ENCODE data around the gene KCNC1.

The KCNC1 gene

GRCh38 chr11:17753153-17753552 lies 18.6 kb downstream of the KCNC1 start:
- Histone ChIP-seq H3K27me3 (ENCODE audit: control insufficient read depth in 2 of 2, insufficient read depth in 2 of 2, low read length in 2 of 2) (peaks cover 0 to 3% of the 10 kb centered on the region in 2 donors), H3K4me1 (ENCODE audit: control insufficient read depth in 2 of 2, insufficient read depth in 2 of 2, low read length in 2 of 2) (no peaks in the 10 kb centered on the region), H3K36me3 (ENCODE audit: control insufficient read depth in 2 of 2, insufficient read depth in 2 of 2, low read length in 2 of 2) (no peaks in the 10 kb centered on the region), H3K9ac (ENCODE audit: low read depth in 1 of 2, low read length in 2 of 2) (no peak overlapping the region), H3K9me3 (ENCODE audit: control insufficient read depth in 2 of 2, low read length in 2 of 2) (no peaks in the 10 kb centered on the region), H3K4me3 (ENCODE audit: low read length in 2 of 2) (no peak overlapping the region), H3K27ac (ENCODE audit: low read depth in 2 of 2, low read length in 2 of 2) (no peak overlapping the region)

- Histone ChIP-seq H3K4me3 (ENCODE audit: low read length in 2 of 2) (no peak overlapping the region), H3K27me3 (ENCODE audit: control insufficient read depth in 2 of 2, insufficient read depth in 2 of 2, low read length in 2 of 2) (peaks cover 0 to 3% of the 10 kb centered on the region in 2 donors), H3K36me3 (ENCODE audit: control insufficient read depth in 2 of 2, insufficient read depth in 2 of 2, low read length in 2 of 2) (no peaks in the 10 kb centered on the region), H3K4me1 (ENCODE audit: control insufficient read depth in 2 of 2, insufficient read depth in 2 of 2, low read length in 2 of 2) (no peaks in the 10 kb centered on the region), H3K9me3 (ENCODE audit: control insufficient read depth in 2 of 2, low read length in 2 of 2) (no peaks in the 10 kb centered on the region), H3K9ac (ENCODE audit: low read depth in 1 of 2, low read length in 2 of 2) (no peak overlapping the region), H3K27ac (ENCODE audit: low read depth in 2 of 2, low read length in 2 of 2) (no peak overlapping the region)
Measured at GRCh38 chr11:17753641-17754040, 19.1 kb downstream of the KCNC1 start.

- H3K27me3 ChIP-seq (ENCODE audit: control insufficient read depth in 2 of 2, insufficient read depth in 2 of 2, low read length in 2 of 2): peaks cover 0 to 3% of the 10 kb centered on the region in 2 donors
- H3K4me3 ChIP-seq (ENCODE audit: low read length in 2 of 2): no peak overlapping the region
- no peaks in the 10 kb centered on the region for H3K9me3 ChIP-seq (ENCODE audit: control insufficient read depth in 2 of 2, low read length in 2 of 2)
- no peak overlapping the region for H3K27ac ChIP-seq (ENCODE audit: low read depth in 2 of 2, low read length in 2 of 2)
- no peaks in the 10 kb centered on the region for H3K36me3 ChIP-seq (ENCODE audit: control insufficient read depth in 2 of 2, insufficient read depth in 2 of 2, low read length in 2 of 2)
- H3K9ac ChIP-seq (ENCODE audit: low read depth in 1 of 2, low read length in 2 of 2): no peak overlapping the region
- H3K4me1 ChIP-seq (ENCODE audit: control insufficient read depth in 2 of 2, insufficient read depth in 2 of 2, low read length in 2 of 2): no peaks in the 10 kb centered on the region
Measured at GRCh38 chr11:17755891-17756290, 21.3 kb downstream of the KCNC1 start.

- H3K27ac ChIP-seq (ENCODE audit: low read depth in 2 of 2, low read length in 2 of 2): no peak overlapping the region
- H3K9ac ChIP-seq (ENCODE audit: low read depth in 1 of 2, low read length in 2 of 2): no peak overlapping the region
- H3K9me3 ChIP-seq (ENCODE audit: control insufficient read depth in 2 of 2, low read length in 2 of 2): no peaks in the 10 kb centered on the region
- H3K4me1 ChIP-seq (ENCODE audit: control insufficient read depth in 2 of 2, insufficient read depth in 2 of 2, low read length in 2 of 2): no peaks in the 10 kb centered on the region
- no peaks in the 10 kb centered on the region for H3K36me3 ChIP-seq (ENCODE audit: control insufficient read depth in 2 of 2, insufficient read depth in 2 of 2, low read length in 2 of 2)
- H3K4me3 ChIP-seq (ENCODE audit: low read length in 2 of 2): no peak overlapping the region
- no peaks in the 10 kb centered on the region for H3K27me3 ChIP-seq (ENCODE audit: control insufficient read depth in 2 of 2, insufficient read depth in 2 of 2, low read length in 2 of 2)
Measured at GRCh38 chr11:17760102-17761029, 25.8 kb downstream of the KCNC1 start.

GRCh38 chr11:17762309-17762974 lies 27.9 kb downstream of the KCNC1 start:
- no peaks in the 10 kb centered on the region for H3K27me3 ChIP-seq (ENCODE audit: control insufficient read depth in 2 of 2, insufficient read depth in 2 of 2, low read length in 2 of 2)
- H3K36me3 ChIP-seq (ENCODE audit: control insufficient read depth in 2 of 2, insufficient read depth in 2 of 2, low read length in 2 of 2): no peaks in the 10 kb centered on the region
- no peak overlapping the region for H3K9ac ChIP-seq (ENCODE audit: low read depth in 1 of 2, low read length in 2 of 2)
- no peak overlapping the region for H3K4me3 ChIP-seq (ENCODE audit: low read length in 2 of 2)
- no peak overlapping the region for H3K27ac ChIP-seq (ENCODE audit: low read depth in 2 of 2, low read length in 2 of 2)
- no peaks in the 10 kb centered on the region for H3K9me3 ChIP-seq (ENCODE audit: control insufficient read depth in 2 of 2, low read length in 2 of 2)
- H3K4me1 ChIP-seq (ENCODE audit: control insufficient read depth in 2 of 2, insufficient read depth in 2 of 2, low read length in 2 of 2): no peaks in the 10 kb centered on the region

GRCh38 chr11:17763244-17763643 lies 28.7 kb downstream of the KCNC1 start:
- Histone ChIP-seq H3K27me3 (ENCODE audit: control insufficient read depth in 2 of 2, insufficient read depth in 2 of 2, low read length in 2 of 2) (no peaks in the 10 kb centered on the region), H3K4me3 (ENCODE audit: low read length in 2 of 2) (no peak overlapping the region), H3K9me3 (ENCODE audit: control insufficient read depth in 2 of 2, low read length in 2 of 2) (no peaks in the 10 kb centered on the region), H3K9ac (ENCODE audit: low read depth in 1 of 2, low read length in 2 of 2) (no peak overlapping the region), H3K27ac (ENCODE audit: low read depth in 2 of 2, low read length in 2 of 2) (no peak overlapping the region), H3K4me1 (ENCODE audit: control insufficient read depth in 2 of 2, insufficient read depth in 2 of 2, low read length in 2 of 2) (no peaks in the 10 kb centered on the region), H3K36me3 (ENCODE audit: control insufficient read depth in 2 of 2, insufficient read depth in 2 of 2, low read length in 2 of 2) (no peaks in the 10 kb centered on the region)

GRCh38 chr11:17763703-17764102 lies 29.1 kb downstream of the KCNC1 start:
- Histone ChIP-seq H3K4me3 (ENCODE audit: low read length in 2 of 2) (no peak overlapping the region), H3K27me3 (ENCODE audit: control insufficient read depth in 2 of 2, insufficient read depth in 2 of 2, low read length in 2 of 2) (no peaks in the 10 kb centered on the region), H3K9me3 (ENCODE audit: control insufficient read depth in 2 of 2, low read length in 2 of 2) (no peaks in the 10 kb centered on the region), H3K36me3 (ENCODE audit: control insufficient read depth in 2 of 2, insufficient read depth in 2 of 2, low read length in 2 of 2) (no peaks in the 10 kb centered on the region), H3K4me1 (ENCODE audit: control insufficient read depth in 2 of 2, insufficient read depth in 2 of 2, low read length in 2 of 2) (no peaks in the 10 kb centered on the region), H3K9ac (ENCODE audit: low read depth in 1 of 2, low read length in 2 of 2) (no peak overlapping the region), H3K27ac (ENCODE audit: low read depth in 2 of 2, low read length in 2 of 2) (no peak overlapping the region)

- H3K9ac ChIP-seq (ENCODE audit: low read depth in 1 of 2, low read length in 2 of 2): no peak overlapping the region
- no peak overlapping the region for H3K27ac ChIP-seq (ENCODE audit: low read depth in 2 of 2, low read length in 2 of 2)
- H3K36me3 ChIP-seq (ENCODE audit: control insufficient read depth in 2 of 2, insufficient read depth in 2 of 2, low read length in 2 of 2): no peaks in the 10 kb centered on the region
- H3K4me1 ChIP-seq (ENCODE audit: control insufficient read depth in 2 of 2, insufficient read depth in 2 of 2, low read length in 2 of 2): peaks cover 0 to under 1% of the 10 kb centered on the region in 2 donors
- no peaks in the 10 kb centered on the region for H3K27me3 ChIP-seq (ENCODE audit: control insufficient read depth in 2 of 2, insufficient read depth in 2 of 2, low read length in 2 of 2)
- no peak overlapping the region for H3K4me3 ChIP-seq (ENCODE audit: low read length in 2 of 2)
- H3K9me3 ChIP-seq (ENCODE audit: control insufficient read depth in 2 of 2, low read length in 2 of 2): no peaks in the 10 kb centered on the region
Measured at GRCh38 chr11:17764446-17765218, 30.1 kb downstream of the KCNC1 start.

GRCh38 chr11:17765356-17766072 lies 30.9 kb downstream of the KCNC1 start:
- no peaks in the 10 kb centered on the region for H3K9me3 ChIP-seq (ENCODE audit: control insufficient read depth in 2 of 2, low read length in 2 of 2)
- H3K9ac ChIP-seq (ENCODE audit: low read depth in 1 of 2, low read length in 2 of 2): no peak overlapping the region
- H3K4me3 ChIP-seq (ENCODE audit: low read length in 2 of 2): no peak overlapping the region
- H3K27me3 ChIP-seq (ENCODE audit: control insufficient read depth in 2 of 2, insufficient read depth in 2 of 2, low read length in 2 of 2): no peaks in the 10 kb centered on the region
- peaks cover 7 to 8% of the 10 kb centered on the region in 2 donors for H3K4me1 ChIP-seq (ENCODE audit: control insufficient read depth in 2 of 2, insufficient read depth in 2 of 2, low read length in 2 of 2)
- H3K27ac ChIP-seq (ENCODE audit: low read depth in 2 of 2, low read length in 2 of 2): no peak overlapping the region
- no peaks in the 10 kb centered on the region for H3K36me3 ChIP-seq (ENCODE audit: control insufficient read depth in 2 of 2, insufficient read depth in 2 of 2, low read length in 2 of 2)

Data from mucosa of rectum (tissue), 2 donors.